Measurements from ENCODE around the gene CASK.

The CASK gene

GRCh38 chrX:41529221-41529620 lies 394.1 kb downstream of the CASK start:
- no peak overlapping the region for H3K4me3 ChIP-seq
- DNase-seq (ENCODE audit: low read depth, low spot score): no peak
- no peak overlapping the region for H3K27ac ChIP-seq
- H3K9ac ChIP-seq (ENCODE audit: insufficient read length): no peak overlapping the region
- TF ChIP-seq FOXP2 (optimal IDR thresholded peaks at IDR 0.05; ENCODE audit: control extremely low read depth, extremely low read length, insufficient read depth) (no peak), POLR2AphosphoS5 (IDR thresholded peaks at IDR 0.05; ENCODE audit: borderline replicate concordance, low read depth, low read length) (no peak), EZH2 (IDR thresholded peaks at IDR 0.05) (no peak)
- no peaks in the 10 kb centered on the region for H3K36me3 ChIP-seq (ENCODE audit: insufficient read depth, low read length)
- H3K9me3 ChIP-seq (ENCODE audit: low read depth, low read length): no peaks in the 10 kb centered on the region

GRCh38 chrX:41528784-41529183 lies 394.6 kb downstream of the CASK start:
- Histone ChIP-seq H3K9me3 (ENCODE audit: low read depth, low read length) (no peaks in the 10 kb centered on the region), H3K9ac (ENCODE audit: insufficient read length) (no peak overlapping the region), H3K4me3 (no peak overlapping the region), H3K36me3 (ENCODE audit: insufficient read depth, low read length) (no peaks in the 10 kb centered on the region), H3K27ac (no peak overlapping the region)
- DNase-seq (ENCODE audit: low read depth, low spot score): no peak
- TF ChIP-seq FOXP2 (optimal IDR thresholded peaks at IDR 0.05; ENCODE audit: control extremely low read depth, extremely low read length, insufficient read depth) (no peak), POLR2AphosphoS5 (IDR thresholded peaks at IDR 0.05; ENCODE audit: borderline replicate concordance, low read depth, low read length) (no peak), EZH2 (IDR thresholded peaks at IDR 0.05) (no peak)

GRCh38 chrX:41526925-41527324 lies 396.4 kb downstream of the CASK start:
- H3K27ac ChIP-seq: no peak overlapping the region
- H3K9ac ChIP-seq (ENCODE audit: insufficient read length): no peak overlapping the region
- no peak overlapping the region for H3K4me3 ChIP-seq
- no peaks in the 10 kb centered on the region for H3K36me3 ChIP-seq (ENCODE audit: insufficient read depth, low read length)
- no peak for DNase-seq (ENCODE audit: low read depth, low spot score)
- no peak for TF ChIP-seq FOXP2 (optimal IDR thresholded peaks at IDR 0.05; ENCODE audit: control extremely low read depth, extremely low read length, insufficient read depth)
- no peak for TF ChIP-seq EZH2 (IDR thresholded peaks at IDR 0.05)
- no peak for TF ChIP-seq POLR2AphosphoS5 (IDR thresholded peaks at IDR 0.05; ENCODE audit: borderline replicate concordance, low read depth, low read length)
- no peaks in the 10 kb centered on the region for H3K9me3 ChIP-seq (ENCODE audit: low read depth, low read length)

GRCh38 chrX:41526271-41526670 lies 397.1 kb downstream of the CASK start:
- Histone ChIP-seq H3K4me3 (no peak overlapping the region), H3K9ac (ENCODE audit: insufficient read length) (no peak overlapping the region)
- TF ChIP-seq FOXP2 (optimal IDR thresholded peaks at IDR 0.05; ENCODE audit: control extremely low read depth, extremely low read length, insufficient read depth): no peak
- no peak for TF ChIP-seq EZH2 (IDR thresholded peaks at IDR 0.05)
- no peak for TF ChIP-seq POLR2AphosphoS5 (IDR thresholded peaks at IDR 0.05; ENCODE audit: borderline replicate concordance, low read depth, low read length)

GRCh38 chrX:41522671-41523070 lies 400.7 kb downstream of the CASK start:
- Histone ChIP-seq H3K4me3 (no peak overlapping the region), H3K9me3 (ENCODE audit: low read depth, low read length) (no peaks in the 10 kb centered on the region), H3K27ac (no peak overlapping the region), H3K36me3 (ENCODE audit: insufficient read depth, low read length) (no peaks in the 10 kb centered on the region), H3K9ac (ENCODE audit: insufficient read length) (no peak overlapping the region)
- TF ChIP-seq EZH2 (IDR thresholded peaks at IDR 0.05) (no peak), FOXP2 (optimal IDR thresholded peaks at IDR 0.05; ENCODE audit: control extremely low read depth, extremely low read length, insufficient read depth) (no peak), POLR2AphosphoS5 (IDR thresholded peaks at IDR 0.05; ENCODE audit: borderline replicate concordance, low read depth, low read length) (no peak)
- DNase-seq (ENCODE audit: low read depth, low spot score): no peak

More at GRCh38 chrX:41526271-41526670, 397.1 kb downstream of the CASK start:
- no peak overlapping the region for H3K27ac ChIP-seq
- no peaks in the 10 kb centered on the region for H3K9me3 ChIP-seq (ENCODE audit: low read depth, low read length)
- no peaks in the 10 kb centered on the region for H3K36me3 ChIP-seq (ENCODE audit: insufficient read depth, low read length)
- DNase-seq (ENCODE audit: low read depth, low spot score): no peak

- H3K27ac ChIP-seq: no peak overlapping the region
- DNase-seq (ENCODE audit: low read depth, low spot score): no peak
- H3K36me3 ChIP-seq (ENCODE audit: insufficient read depth, low read length): no peaks in the 10 kb centered on the region
- no peak overlapping the region for H3K4me3 ChIP-seq
- H3K9me3 ChIP-seq (ENCODE audit: low read depth, low read length): no peaks in the 10 kb centered on the region
- H3K9ac ChIP-seq (ENCODE audit: insufficient read length): no peak overlapping the region
- no peak for TF ChIP-seq EZH2 (IDR thresholded peaks at IDR 0.05)
- no peak for TF ChIP-seq POLR2AphosphoS5 (IDR thresholded peaks at IDR 0.05; ENCODE audit: borderline replicate concordance, low read depth, low read length)
- no peak for TF ChIP-seq FOXP2 (optimal IDR thresholded peaks at IDR 0.05; ENCODE audit: control extremely low read depth, extremely low read length, insufficient read depth)
These were observed 401.3 kb downstream of the CASK start for GRCh38 chrX:41522081-41522480.

- no peak overlapping the region for H3K27ac ChIP-seq
These were observed 403.9 kb downstream of the CASK start for GRCh38 chrX:41519468-41519867.

GRCh38 chrX:41518841-41519220 lies 404.5 kb downstream of the CASK start:
- H3K9ac ChIP-seq (ENCODE audit: insufficient read length): no peak overlapping the region

More at GRCh38 chrX:41519468-41519867, 403.9 kb downstream of the CASK start:
- no peaks in the 10 kb centered on the region for H3K36me3 ChIP-seq (ENCODE audit: insufficient read depth, low read length)
- TF ChIP-seq EZH2 (IDR thresholded peaks at IDR 0.05) (no peak), POLR2AphosphoS5 (IDR thresholded peaks at IDR 0.05; ENCODE audit: borderline replicate concordance, low read depth, low read length) (no peak), FOXP2 (optimal IDR thresholded peaks at IDR 0.05; ENCODE audit: control extremely low read depth, extremely low read length, insufficient read depth) (no peak)
- no peaks in the 10 kb centered on the region for H3K9me3 ChIP-seq (ENCODE audit: low read depth, low read length)
- no peak overlapping the region for H3K9ac ChIP-seq (ENCODE audit: insufficient read length)
- DNase-seq (ENCODE audit: low read depth, low spot score): no peak
- no peak overlapping the region for H3K4me3 ChIP-seq

More at GRCh38 chrX:41518841-41519220, 404.5 kb downstream of the CASK start:
- no peaks in the 10 kb centered on the region for H3K9me3 ChIP-seq (ENCODE audit: low read depth, low read length)
- no peak for TF ChIP-seq FOXP2 (optimal IDR thresholded peaks at IDR 0.05; ENCODE audit: control extremely low read depth, extremely low read length, insufficient read depth)
- TF ChIP-seq EZH2 (IDR thresholded peaks at IDR 0.05): no peak
- no peak for TF ChIP-seq POLR2AphosphoS5 (IDR thresholded peaks at IDR 0.05; ENCODE audit: borderline replicate concordance, low read depth, low read length)
- no peaks in the 10 kb centered on the region for H3K36me3 ChIP-seq (ENCODE audit: insufficient read depth, low read length)
- no peak for DNase-seq (ENCODE audit: low read depth, low spot score)
- no peak overlapping the region for H3K27ac ChIP-seq
- H3K4me3 ChIP-seq: no peak overlapping the region
